Activated T-cell treated with anti-CD3 and anti-CD28 coated beads, Interleukin-2, amount 50 U/mL, for 24 hours (primary cell): ENCODE data around the gene NABP1.

Experiments used
- DNase-seq: peaks from one replicate; pipeline ENCODE4 v3.0.0-alpha.2; 2020
- H3K27ac Mint-ChIP-seq: 2 replicates; pipeline ENCODE4 v1.8.0; 2020; ENCODE audit warnings: mild to moderate bottlenecking, mixed read lengths
- H3K27me3 Mint-ChIP-seq: 2 replicates; pipeline ENCODE4 v1.8.0; 2020; ENCODE audit warnings: mixed read lengths
- H3K36me3 Mint-ChIP-seq: 2 replicates; pipeline ENCODE4 v1.8.0; 2020; ENCODE audit warnings: low read depth, mixed read lengths
- H3K4me1 Mint-ChIP-seq: 2 replicates; pipeline ENCODE4 v1.8.0; 2020; ENCODE audit warnings: low read depth, mixed read lengths
- H3K4me3 Mint-ChIP-seq: 2 replicates; pipeline ENCODE4 v1.8.0; 2020; ENCODE audit warnings: mild to moderate bottlenecking, moderate library complexity, mixed read lengths
- H3K9me3 Mint-ChIP-seq: 2 replicates; pipeline ENCODE4 v1.8.0; 2020; ENCODE audit warnings: mixed read lengths

NABP1 gene

GRCh38 chr2:191701029-191701428 lies 23.1 kb downstream of the NABP1 start:
- DNase-seq, result no peak
- H3K27ac Mint-ChIP-seq, result no peak overlapping the region
- H3K4me1 Mint-ChIP-seq, result no peaks in the 10 kb centered on the region
- no peak overlapping the region for H3K4me3 Mint-ChIP-seq
- H3K9me3 Mint-ChIP-seq, result no peaks in the 10 kb centered on the region
- peaks cover 44% of the 10 kb centered on the region for H3K36me3 Mint-ChIP-seq
- H3K27me3 Mint-ChIP-seq, result no peaks in the 10 kb centered on the region

- Mint-ChIP-seq H3K4me1 (no peaks in the 10 kb centered on the region), H3K27ac (peak overlapping the region; percentile 5), H3K9me3 (no peaks in the 10 kb centered on the region), H3K4me3 (no peak overlapping the region), H3K36me3 (peaks cover 39% of the 10 kb centered on the region), H3K27me3 (no peaks in the 10 kb centered on the region)
- no peak for DNase-seq
Observed at GRCh38 chr2:191701696-191702095, 23.8 kb downstream of the NABP1 start.

GRCh38 chr2:191703079-191703725 lies 25.3 kb downstream of the NABP1 start:
- no peak for DNase-seq
- Mint-ChIP-seq H3K4me1 (no peaks in the 10 kb centered on the region), H3K27me3 (no peaks in the 10 kb centered on the region), H3K27ac (no peak overlapping the region), H3K4me3 (no peak overlapping the region), H3K9me3 (no peaks in the 10 kb centered on the region), H3K36me3 (peaks cover 32% of the 10 kb centered on the region)

GRCh38 chr2:191705084-191705483 lies 27.1 kb downstream of the NABP1 start:
- Mint-ChIP-seq H3K36me3 (peaks cover 34% of the 10 kb centered on the region), H3K9me3 (no peaks in the 10 kb centered on the region), H3K27ac (no peak overlapping the region), H3K4me1 (no peaks in the 10 kb centered on the region), H3K4me3 (no peak overlapping the region), H3K27me3 (no peaks in the 10 kb centered on the region)
- no peak for DNase-seq

GRCh38 chr2:191705701-191706100 lies 27.8 kb downstream of the NABP1 start:
- Mint-ChIP-seq H3K27ac (no peak overlapping the region), H3K36me3 (peaks cover 28% of the 10 kb centered on the region), H3K9me3 (no peaks in the 10 kb centered on the region), H3K4me3 (no peak overlapping the region), H3K4me1 (no peaks in the 10 kb centered on the region), H3K27me3 (no peaks in the 10 kb centered on the region)
- no peak for DNase-seq

- H3K27me3 Mint-ChIP-seq, result no peaks in the 10 kb centered on the region
- peaks cover 17% of the 10 kb centered on the region for H3K36me3 Mint-ChIP-seq
- no peaks in the 10 kb centered on the region for H3K4me1 Mint-ChIP-seq
- no peaks in the 10 kb centered on the region for H3K9me3 Mint-ChIP-seq
- H3K4me3 Mint-ChIP-seq, result no peak overlapping the region
- no peak overlapping the region for H3K27ac Mint-ChIP-seq
- DNase-seq, result no peak
Observed at GRCh38 chr2:191706791-191707190, 28.9 kb downstream of the NABP1 start.

- no peaks in the 10 kb centered on the region for H3K27me3 Mint-ChIP-seq
- H3K36me3 Mint-ChIP-seq, result peaks cover 17% of the 10 kb centered on the region
- H3K4me3 Mint-ChIP-seq, result no peak overlapping the region
- no peaks in the 10 kb centered on the region for H3K9me3 Mint-ChIP-seq
- no peak for DNase-seq
- no peak overlapping the region for H3K27ac Mint-ChIP-seq
- H3K4me1 Mint-ChIP-seq, result no peaks in the 10 kb centered on the region
Observed at GRCh38 chr2:191707542-191707941, 29.6 kb downstream of the NABP1 start.

- Mint-ChIP-seq H3K4me1 (no peaks in the 10 kb centered on the region), H3K27me3 (no peaks in the 10 kb centered on the region), H3K9me3 (no peaks in the 10 kb centered on the region), H3K36me3 (peaks cover 8% of the 10 kb centered on the region), H3K27ac (no peak overlapping the region), H3K4me3 (no peak overlapping the region)
- no peak for DNase-seq
Observed at GRCh38 chr2:191710411-191710900, 32.5 kb downstream of the NABP1 start.

- no peak for DNase-seq
- Mint-ChIP-seq H3K9me3 (no peaks in the 10 kb centered on the region), H3K27ac (no peak overlapping the region), H3K4me1 (no peaks in the 10 kb centered on the region), H3K36me3 (peaks cover 8% of the 10 kb centered on the region), H3K27me3 (no peaks in the 10 kb centered on the region), H3K4me3 (no peak overlapping the region)
Observed at GRCh38 chr2:191711621-191712020, 33.7 kb downstream of the NABP1 start.

GRCh38 chr2:191713837-191714236 lies 35.9 kb downstream of the NABP1 start:
- no peaks in the 10 kb centered on the region for H3K9me3 Mint-ChIP-seq
- H3K4me1 Mint-ChIP-seq, result no peaks in the 10 kb centered on the region
- H3K4me3 Mint-ChIP-seq, result no peak overlapping the region
- H3K27ac Mint-ChIP-seq, result no peak overlapping the region
- H3K36me3 Mint-ChIP-seq, result peaks cover 2% of the 10 kb centered on the region
- no peaks in the 10 kb centered on the region for H3K27me3 Mint-ChIP-seq
- no peak for DNase-seq

GRCh38 chr2:191714925-191715324 lies 37.0 kb downstream of the NABP1 start:
- Mint-ChIP-seq H3K27me3 (no peaks in the 10 kb centered on the region), H3K27ac (no peak overlapping the region), H3K4me1 (no peaks in the 10 kb centered on the region), H3K4me3 (no peak overlapping the region), H3K36me3 (no peaks in the 10 kb centered on the region), H3K9me3 (no peaks in the 10 kb centered on the region)
- DNase-seq, result no peak

- Mint-ChIP-seq H3K27me3 (no peaks in the 10 kb centered on the region), H3K36me3 (no peaks in the 10 kb centered on the region)
Observed at GRCh38 chr2:191715471-191715870, 37.5 kb downstream of the NABP1 start.

GRCh38 chr2:191719261-191719660 lies 41.3 kb downstream of the NABP1 start:
- Mint-ChIP-seq H3K27me3 (no peaks in the 10 kb centered on the region), H3K27ac (no peak overlapping the region), H3K4me3 (no peak overlapping the region), H3K4me1 (no peaks in the 10 kb centered on the region), H3K36me3 (no peaks in the 10 kb centered on the region), H3K9me3 (no peaks in the 10 kb centered on the region)
- no peak for DNase-seq

More at GRCh38 chr2:191715471-191715870, 37.5 kb downstream of the NABP1 start:
- no peaks in the 10 kb centered on the region for H3K4me1 Mint-ChIP-seq
- H3K9me3 Mint-ChIP-seq, result no peaks in the 10 kb centered on the region
- H3K27ac Mint-ChIP-seq, result no peak overlapping the region
- no peak overlapping the region for H3K4me3 Mint-ChIP-seq
- no peak for DNase-seq

GRCh38 chr2:191719938-191720337 lies 42.0 kb downstream of the NABP1 start:
- Mint-ChIP-seq H3K27ac (no peak overlapping the region), H3K9me3 (no peaks in the 10 kb centered on the region), H3K36me3 (no peaks in the 10 kb centered on the region), H3K27me3 (no peaks in the 10 kb centered on the region), H3K4me3 (no peak overlapping the region), H3K4me1 (no peaks in the 10 kb centered on the region)
- DNase-seq, result no peak

- H3K4me3 Mint-ChIP-seq, result no peak overlapping the region
- H3K27ac Mint-ChIP-seq, result no peak overlapping the region
- H3K9me3 Mint-ChIP-seq, result no peaks in the 10 kb centered on the region
- H3K36me3 Mint-ChIP-seq, result no peaks in the 10 kb centered on the region
- H3K4me1 Mint-ChIP-seq, result no peaks in the 10 kb centered on the region
- DNase-seq, result no peak
- no peaks in the 10 kb centered on the region for H3K27me3 Mint-ChIP-seq
Observed at GRCh38 chr2:191721331-191721730, 43.4 kb downstream of the NABP1 start.

GRCh38 chr2:191724015-191724414 lies 46.1 kb downstream of the NABP1 start:
- DNase-seq, result no peak
- Mint-ChIP-seq H3K27me3 (no peaks in the 10 kb centered on the region), H3K9me3 (no peaks in the 10 kb centered on the region), H3K4me1 (peaks cover 3% of the 10 kb centered on the region), H3K27ac (no peak overlapping the region), H3K36me3 (no peaks in the 10 kb centered on the region), H3K4me3 (no peak overlapping the region)
